ENCODE measurements around the gene SELENOH.

DNA sequence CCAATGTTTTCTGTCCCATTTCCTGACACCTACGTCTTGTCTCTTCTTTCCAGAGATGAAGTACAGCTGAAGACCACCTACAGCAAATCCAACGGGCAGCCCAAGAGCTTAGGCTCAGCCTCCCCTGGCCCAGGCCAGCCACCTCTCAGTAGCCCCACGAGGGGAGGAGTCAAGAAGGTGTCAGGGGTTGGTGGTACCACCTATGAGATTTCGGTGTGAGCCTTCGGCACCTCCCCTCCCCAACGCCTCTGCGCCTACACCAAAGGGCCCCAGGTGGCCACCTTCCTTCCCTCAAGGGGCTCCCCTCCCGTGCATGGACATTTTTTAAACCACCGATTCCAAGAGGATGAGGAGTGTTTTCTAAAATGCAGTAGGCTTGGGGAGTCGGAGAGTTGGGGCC, 41.5 kb upstream of the SELENOH start:
- TF ChIP-seq, protein P1, sequence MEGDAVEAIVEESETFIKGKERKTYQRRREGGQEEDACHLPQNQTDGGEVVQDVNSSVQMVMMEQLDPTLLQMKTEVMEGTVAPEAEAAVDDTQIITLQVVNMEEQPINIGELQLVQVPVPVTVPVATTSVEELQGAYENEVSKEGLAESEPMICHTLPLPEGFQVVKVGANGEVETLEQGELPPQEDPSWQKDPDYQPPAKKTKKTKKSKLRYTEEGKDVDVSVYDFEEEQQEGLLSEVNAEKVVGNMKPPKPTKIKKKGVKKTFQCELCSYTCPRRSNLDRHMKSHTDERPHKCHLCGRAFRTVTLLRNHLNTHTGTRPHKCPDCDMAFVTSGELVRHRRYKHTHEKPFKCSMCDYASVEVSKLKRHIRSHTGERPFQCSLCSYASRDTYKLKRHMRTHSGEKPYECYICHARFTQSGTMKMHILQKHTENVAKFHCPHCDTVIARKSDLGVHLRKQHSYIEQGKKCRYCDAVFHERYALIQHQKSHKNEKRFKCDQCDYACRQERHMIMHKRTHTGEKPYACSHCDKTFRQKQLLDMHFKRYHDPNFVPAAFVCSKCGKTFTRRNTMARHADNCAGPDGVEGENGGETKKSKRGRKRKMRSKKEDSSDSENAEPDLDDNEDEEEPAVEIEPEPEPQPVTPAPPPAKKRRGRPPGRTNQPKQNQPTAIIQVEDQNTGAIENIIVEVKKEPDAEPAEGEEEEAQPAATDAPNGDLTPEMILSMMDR (IDR thresholded peaks at IDR 0.05) = no peak
- TF ChIP-seq POLR2AphosphoS5 (IDR thresholded peaks at IDR 0.05; ENCODE audit: low read depth, low read length) (no peak), REST (IDR thresholded peaks at IDR 0.05; ENCODE audit: insufficient read depth in 1 of 2, low read depth in 2 of 2, low read length in 1 of 2) (no peak)
